ENCODE data around the gene TMEM89.

DNA sequence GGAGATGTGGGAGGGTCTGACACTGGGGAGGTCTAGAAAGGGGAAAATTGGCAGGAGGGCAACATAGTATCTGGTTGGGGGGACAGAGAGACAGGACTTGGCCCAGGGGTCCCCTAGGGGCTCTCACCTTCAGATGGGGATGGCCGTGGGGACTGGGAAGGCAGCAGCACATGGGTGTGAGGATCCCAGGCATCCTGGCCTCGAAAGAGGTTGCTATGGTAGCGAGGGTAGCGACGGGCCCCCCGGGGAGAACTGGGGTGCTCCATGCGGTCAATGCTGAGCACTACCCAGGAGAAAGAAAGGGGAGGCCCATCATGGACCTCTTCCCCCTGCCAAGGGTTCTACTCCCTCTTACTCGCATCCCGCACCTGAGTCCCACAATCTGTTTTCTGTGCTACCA, 26.1 kb upstream of the TMEM89 start:
- TF ChIP-seq, protein P1, sequence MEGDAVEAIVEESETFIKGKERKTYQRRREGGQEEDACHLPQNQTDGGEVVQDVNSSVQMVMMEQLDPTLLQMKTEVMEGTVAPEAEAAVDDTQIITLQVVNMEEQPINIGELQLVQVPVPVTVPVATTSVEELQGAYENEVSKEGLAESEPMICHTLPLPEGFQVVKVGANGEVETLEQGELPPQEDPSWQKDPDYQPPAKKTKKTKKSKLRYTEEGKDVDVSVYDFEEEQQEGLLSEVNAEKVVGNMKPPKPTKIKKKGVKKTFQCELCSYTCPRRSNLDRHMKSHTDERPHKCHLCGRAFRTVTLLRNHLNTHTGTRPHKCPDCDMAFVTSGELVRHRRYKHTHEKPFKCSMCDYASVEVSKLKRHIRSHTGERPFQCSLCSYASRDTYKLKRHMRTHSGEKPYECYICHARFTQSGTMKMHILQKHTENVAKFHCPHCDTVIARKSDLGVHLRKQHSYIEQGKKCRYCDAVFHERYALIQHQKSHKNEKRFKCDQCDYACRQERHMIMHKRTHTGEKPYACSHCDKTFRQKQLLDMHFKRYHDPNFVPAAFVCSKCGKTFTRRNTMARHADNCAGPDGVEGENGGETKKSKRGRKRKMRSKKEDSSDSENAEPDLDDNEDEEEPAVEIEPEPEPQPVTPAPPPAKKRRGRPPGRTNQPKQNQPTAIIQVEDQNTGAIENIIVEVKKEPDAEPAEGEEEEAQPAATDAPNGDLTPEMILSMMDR (IDR thresholded peaks at IDR 0.05), result no peak
- no peak for TF ChIP-seq EP300 (IDR thresholded peaks at IDR 0.05)
